Chondrocyte (in vitro differentiated cells): ENCODE data around the gene PGRMC1. TPM values are rescaled to one million over a fixed set of nuclear protein-coding genes. Genes with fewer than 3 reads are reported as not detected.

Source experiments
- DNase-seq: peaks from one replicate; pipeline ENCODE4 v3.0.0; 2021; ENCODE audit warnings: mixed read lengths, low spot score
- H3K27ac Mint-ChIP-seq: one replicate; pipeline ENCODE4 v1.8.0; 2021; ENCODE audit warnings: mild to moderate bottlenecking, moderate library complexity, mixed read lengths; ENCODE audit not compliant: unreplicated experiment
- H3K27me3 Mint-ChIP-seq: 2 replicates; pipeline ENCODE4 v1.8.0; 2021; ENCODE audit warnings: low read depth, mixed read lengths
- H3K36me3 Mint-ChIP-seq: 2 replicates; pipeline ENCODE4 v1.8.0; 2021; ENCODE audit warnings: low read depth, mixed read lengths
- H3K4me1 Mint-ChIP-seq: 2 replicates; pipeline ENCODE4 v1.8.0; 2021; ENCODE audit warnings: low read depth, mild to moderate bottlenecking, mixed read lengths
- H3K4me3 Mint-ChIP-seq: one replicate; pipeline ENCODE4 v1.8.0; 2021; ENCODE audit warnings: mild to moderate bottlenecking, moderate library complexity, mixed read lengths; ENCODE audit not compliant: unreplicated experiment
- H3K9me3 Mint-ChIP-seq: 2 replicates; pipeline ENCODE4 v1.8.0; 2021; ENCODE audit warnings: low read depth, mixed read lengths
- total RNA-seq: library from RNA; stranded (reverse); gene quantifications from 3 replicates; pipeline ENCODE4 v1.2.1, GENCODE V29; 2021
- TF ChIP-seq, protein P1 (sequence below): fragments of 200-600 bp; sonication (generic); IDR thresholded peaks from 2 replicates; pipeline ENCODE4 v1.5.0; 2021; ENCODE audit warnings: antibody characterized with exemption, mild to moderate bottlenecking, moderate library complexity

The PGRMC1 gene
- total RNA-seq, 1 donor from 2014 or later: 59.9 TPM

GRCh38 chrX:119235051-119235511 lies 1.0 kb upstream of the PGRMC1 start:
- no peak for DNase-seq
- Mint-ChIP-seq H3K4me3 (peak overlapping the region; percentile 83), H3K27me3 (no peaks in the 10 kb centered on the region), H3K9me3 (no peaks in the 10 kb centered on the region), H3K36me3 (no peaks in the 10 kb centered on the region), H3K4me1 (peaks cover 32% of the 10 kb centered on the region), H3K27ac (no peak overlapping the region)
- TF ChIP-seq, protein P1, sequence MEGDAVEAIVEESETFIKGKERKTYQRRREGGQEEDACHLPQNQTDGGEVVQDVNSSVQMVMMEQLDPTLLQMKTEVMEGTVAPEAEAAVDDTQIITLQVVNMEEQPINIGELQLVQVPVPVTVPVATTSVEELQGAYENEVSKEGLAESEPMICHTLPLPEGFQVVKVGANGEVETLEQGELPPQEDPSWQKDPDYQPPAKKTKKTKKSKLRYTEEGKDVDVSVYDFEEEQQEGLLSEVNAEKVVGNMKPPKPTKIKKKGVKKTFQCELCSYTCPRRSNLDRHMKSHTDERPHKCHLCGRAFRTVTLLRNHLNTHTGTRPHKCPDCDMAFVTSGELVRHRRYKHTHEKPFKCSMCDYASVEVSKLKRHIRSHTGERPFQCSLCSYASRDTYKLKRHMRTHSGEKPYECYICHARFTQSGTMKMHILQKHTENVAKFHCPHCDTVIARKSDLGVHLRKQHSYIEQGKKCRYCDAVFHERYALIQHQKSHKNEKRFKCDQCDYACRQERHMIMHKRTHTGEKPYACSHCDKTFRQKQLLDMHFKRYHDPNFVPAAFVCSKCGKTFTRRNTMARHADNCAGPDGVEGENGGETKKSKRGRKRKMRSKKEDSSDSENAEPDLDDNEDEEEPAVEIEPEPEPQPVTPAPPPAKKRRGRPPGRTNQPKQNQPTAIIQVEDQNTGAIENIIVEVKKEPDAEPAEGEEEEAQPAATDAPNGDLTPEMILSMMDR: no peak

DNA sequence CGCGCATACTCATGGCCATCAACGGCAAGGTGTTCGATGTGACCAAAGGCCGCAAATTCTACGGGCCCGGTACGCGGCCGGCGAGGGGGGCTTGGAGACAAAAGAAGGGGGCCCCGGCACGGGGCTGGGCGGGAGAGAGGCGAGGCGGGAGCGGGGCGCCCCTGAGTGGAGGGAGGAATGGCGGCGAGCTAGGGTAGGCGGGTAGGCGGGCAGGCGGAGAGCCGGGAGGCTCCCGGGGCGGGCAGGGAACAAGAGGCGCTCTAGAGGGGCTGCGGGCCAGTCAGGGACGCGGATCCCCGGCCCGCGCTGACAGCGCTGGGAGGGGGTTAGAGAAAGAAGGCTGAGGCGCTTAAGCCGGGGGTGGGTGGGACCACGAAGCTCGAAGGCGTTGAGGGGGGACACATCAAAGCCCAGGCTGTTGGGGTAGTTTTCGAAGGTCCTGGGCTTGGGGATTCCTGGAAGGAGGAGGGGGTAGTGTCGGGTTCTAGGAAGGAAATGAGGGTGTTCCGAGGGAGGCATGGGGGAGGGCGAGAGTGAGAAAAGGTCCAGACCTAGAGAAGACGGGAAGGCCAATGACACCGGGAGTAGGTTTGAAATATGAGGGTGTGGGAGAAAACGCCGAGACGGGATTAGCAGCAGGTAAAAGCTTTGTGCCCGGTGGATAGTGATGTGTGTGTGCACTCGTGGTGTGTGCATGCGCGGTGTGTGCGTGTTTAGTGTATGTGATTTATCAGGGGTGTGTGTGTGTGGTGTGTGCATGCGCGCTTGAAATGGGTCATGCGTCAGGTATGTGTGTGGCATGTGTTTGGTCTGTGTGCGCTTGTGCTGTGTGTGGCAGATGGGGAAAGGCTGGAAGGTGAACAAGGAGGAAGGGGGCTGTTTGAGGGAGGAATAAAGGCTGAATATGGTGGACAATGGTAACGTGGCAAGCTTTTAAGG lies 807 bp downstream of the PGRMC1 start:
- no peak for DNase-seq
- peak overlapping the region; percentile 83 for H3K4me3 Mint-ChIP-seq
- peak overlapping the region; percentile 73 for H3K27ac Mint-ChIP-seq
- peaks cover under 1% of the 10 kb centered on the region for H3K36me3 Mint-ChIP-seq
- TF ChIP-seq, protein P1: no peak
- H3K4me1 Mint-ChIP-seq: peaks cover 41% of the 10 kb centered on the region
- H3K9me3 Mint-ChIP-seq: no peaks in the 10 kb centered on the region
- no peaks in the 10 kb centered on the region for H3K27me3 Mint-ChIP-seq

GRCh38 chrX:119237562-119237942 lies 1.5 kb downstream of the PGRMC1 start:
- Mint-ChIP-seq H3K4me3 (peak overlapping the region; percentile 83), H3K27ac (peak overlapping the region; percentile 73), H3K4me1 (peaks cover 44% of the 10 kb centered on the region), H3K9me3 (no peaks in the 10 kb centered on the region), H3K36me3 (peaks cover 5% of the 10 kb centered on the region), H3K27me3 (no peaks in the 10 kb centered on the region)
- DNase-seq: no peak
- TF ChIP-seq, protein P1: no peak

GRCh38 chrX:119238557-119238956 lies 2.5 kb downstream of the PGRMC1 start:
- peaks cover 44% of the 10 kb centered on the region for H3K4me1 Mint-ChIP-seq
- peak overlapping the region; percentile 83 for H3K4me3 Mint-ChIP-seq
- H3K27me3 Mint-ChIP-seq: no peaks in the 10 kb centered on the region
- H3K27ac Mint-ChIP-seq: no peak overlapping the region
- no peak for DNase-seq
- no peaks in the 10 kb centered on the region for H3K9me3 Mint-ChIP-seq
- TF ChIP-seq, protein P1: no peak
- H3K36me3 Mint-ChIP-seq: peaks cover 6% of the 10 kb centered on the region

- H3K9me3 Mint-ChIP-seq: no peaks in the 10 kb centered on the region
- H3K4me1 Mint-ChIP-seq: peaks cover 42% of the 10 kb centered on the region
- H3K4me3 Mint-ChIP-seq: no peak overlapping the region
- H3K27ac Mint-ChIP-seq: peak overlapping the region; percentile 62
- H3K27me3 Mint-ChIP-seq: no peaks in the 10 kb centered on the region
- peaks cover 9% of the 10 kb centered on the region for H3K36me3 Mint-ChIP-seq
- TF ChIP-seq, protein P1: no peak
- DNase-seq: no peak
These were observed 4.3 kb downstream of the PGRMC1 start for GRCh38 chrX:119240356-119240755.
